Fibroblast of peridontal ligament (primary cell): ENCODE data around the gene GGT5.
"Not testable (repeated sequence)": the region's sequence is repeated elsewhere in the genome, so short reads cannot be mapped to it uniquely, and the experiment has no call there.

ENCODE experiments used
- DNase-seq: peaks from one replicate; pipeline ENCODE4 v3.0.0-alpha.2; 2010; ENCODE audit errors: extremely low read depth

GGT5 gene

GRCh38 chr22:24203856-24204255 lies 41.0 kb downstream of the GGT5 start:
- not testable (repeated sequence) for DNase-seq

GRCh38 chr22:24201681-24202614 lies 42.9 kb downstream of the GGT5 start:
- DNase-seq = no peak

GRCh38 chr22:24200619-24201212 lies 44.2 kb downstream of the GGT5 start:
- no peak for DNase-seq

- no peak for DNase-seq
These were observed 46.2 kb downstream of the GGT5 start for GRCh38 chr22:24198682-24199052.

- DNase-seq = no peak
These were observed 53.0 kb downstream of the GGT5 start for GRCh38 chr22:24191893-24192292.

GRCh38 chr22:24191381-24191841 lies 53.5 kb downstream of the GGT5 start:
- DNase-seq = no peak

GRCh38 chr22:24190596-24191208 lies 54.2 kb downstream of the GGT5 start:
- no peak for DNase-seq

GRCh38 chr22:24190159-24190540 lies 54.7 kb downstream of the GGT5 start:
- DNase-seq = no peak

- peak; percentile 54 for DNase-seq
These were observed 55.4 kb downstream of the GGT5 start for GRCh38 chr22:24189249-24190158.

GRCh38 chr22:24188705-24189248 lies 56.1 kb downstream of the GGT5 start:
- DNase-seq = no peak

GRCh38 chr22:24187731-24188644 lies 56.9 kb downstream of the GGT5 start:
- DNase-seq = no peak

GRCh38 chr22:24186892-24187670 lies 57.8 kb downstream of the GGT5 start:
- DNase-seq = no peak

- no peak for DNase-seq
These were observed 58.5 kb downstream of the GGT5 start for GRCh38 chr22:24186352-24186740.

GRCh38 chr22:24185501-24186351 lies 59.2 kb downstream of the GGT5 start:
- DNase-seq = no peak

GRCh38 chr22:24185001-24185500 lies 59.8 kb downstream of the GGT5 start:
- DNase-seq = no peak

GRCh38 chr22:24184057-24184798 lies 60.7 kb downstream of the GGT5 start:
- DNase-seq = no peak

- DNase-seq = no peak
These were observed 61.4 kb downstream of the GGT5 start for GRCh38 chr22:24183321-24184031.
